Activated CD4-positive, alpha-beta T cell treated with anti-CD3 and anti-CD28 coated beads, Interleukin-2, Interleukin-4, amounts not matched to agents 100 ng/mL and 50 ng/mL, durations not matched to agents 16 hours and 8 hours (primary cell): Measurements from ENCODE around the gene LBX1.
"Not testable (repeated sequence)": the region's sequence is repeated elsewhere in the genome, so short reads cannot be mapped to it uniquely, and the experiment has no call there.

Experiments
- DNase-seq: peaks from one replicate; pipeline ENCODE4 v3.0.0-alpha.2; 2020; ENCODE audit warnings: low spot score

Gene LBX1

DNA sequence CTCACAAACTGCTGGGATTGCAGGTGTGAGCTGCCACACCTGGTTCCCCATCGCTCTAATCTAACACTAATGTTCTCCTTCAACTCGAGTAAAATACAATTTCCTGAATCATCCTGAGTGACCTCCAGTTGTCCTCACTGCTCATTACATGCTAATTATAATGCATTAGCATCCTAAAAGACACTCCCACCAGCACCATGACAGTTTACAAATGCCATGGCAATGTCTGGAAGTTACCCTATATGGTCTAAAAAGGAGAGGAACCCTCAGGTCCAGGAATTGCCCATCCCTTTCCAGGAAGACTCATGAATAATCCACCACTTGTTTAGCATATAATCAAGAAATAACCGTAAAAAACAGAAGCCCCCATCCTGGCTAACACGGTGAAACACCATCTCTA, 26.6 kb downstream of the LBX1 start:
- DNase-seq = not testable (repeated sequence)

DNA sequence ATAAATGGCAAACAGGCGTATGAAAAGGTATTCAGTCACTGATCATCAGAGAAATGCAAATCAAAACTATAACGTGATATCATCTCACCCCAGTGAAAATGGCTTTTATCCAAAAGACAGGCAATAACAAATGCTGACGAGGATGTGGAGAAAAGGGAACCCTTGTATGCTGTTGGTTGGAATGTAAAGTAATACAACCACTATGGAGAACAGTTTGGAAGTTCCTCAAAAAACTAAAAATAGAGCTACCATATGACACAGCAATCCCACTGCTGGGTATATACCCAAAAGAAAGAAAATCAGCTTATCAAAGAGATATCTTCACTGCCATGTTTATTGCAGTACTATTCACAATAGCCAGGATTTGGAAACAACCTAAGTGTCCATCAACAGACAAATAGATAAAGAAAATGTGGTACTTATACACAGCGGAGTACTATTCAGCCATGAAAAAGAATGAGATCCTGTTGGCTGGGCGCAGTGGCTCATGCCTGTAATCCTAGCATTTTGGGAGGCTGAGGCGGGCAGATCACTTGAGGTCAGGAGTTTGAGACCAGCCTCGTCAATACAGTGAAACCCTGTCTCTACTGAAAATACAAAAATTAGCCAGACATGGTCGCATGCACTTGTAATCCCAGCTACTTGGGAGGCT, 30.8 kb downstream of the LBX1 start:
- not testable (repeated sequence) for DNase-seq

DNA sequence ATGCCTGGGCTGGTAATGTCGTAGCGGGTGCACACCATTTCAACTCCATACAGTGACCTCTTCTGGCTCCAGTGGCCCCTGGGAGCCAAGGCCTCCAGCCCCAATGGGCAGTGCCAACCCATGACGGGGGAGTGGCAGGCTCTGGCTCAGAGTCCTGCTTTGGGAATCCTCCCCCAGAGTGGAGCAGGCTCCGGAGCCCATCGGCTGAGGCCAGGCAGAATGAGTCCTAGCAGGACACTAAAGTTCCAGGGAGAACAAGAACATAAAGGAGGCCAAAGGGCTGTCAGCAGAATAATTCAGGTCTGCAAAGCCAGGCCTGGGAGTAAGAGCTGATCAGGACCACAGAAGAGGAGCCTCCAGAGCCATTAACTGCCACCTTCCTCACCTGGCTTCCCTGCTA, 33.3 kb downstream of the LBX1 start:
- DNase-seq = no peak

DNA sequence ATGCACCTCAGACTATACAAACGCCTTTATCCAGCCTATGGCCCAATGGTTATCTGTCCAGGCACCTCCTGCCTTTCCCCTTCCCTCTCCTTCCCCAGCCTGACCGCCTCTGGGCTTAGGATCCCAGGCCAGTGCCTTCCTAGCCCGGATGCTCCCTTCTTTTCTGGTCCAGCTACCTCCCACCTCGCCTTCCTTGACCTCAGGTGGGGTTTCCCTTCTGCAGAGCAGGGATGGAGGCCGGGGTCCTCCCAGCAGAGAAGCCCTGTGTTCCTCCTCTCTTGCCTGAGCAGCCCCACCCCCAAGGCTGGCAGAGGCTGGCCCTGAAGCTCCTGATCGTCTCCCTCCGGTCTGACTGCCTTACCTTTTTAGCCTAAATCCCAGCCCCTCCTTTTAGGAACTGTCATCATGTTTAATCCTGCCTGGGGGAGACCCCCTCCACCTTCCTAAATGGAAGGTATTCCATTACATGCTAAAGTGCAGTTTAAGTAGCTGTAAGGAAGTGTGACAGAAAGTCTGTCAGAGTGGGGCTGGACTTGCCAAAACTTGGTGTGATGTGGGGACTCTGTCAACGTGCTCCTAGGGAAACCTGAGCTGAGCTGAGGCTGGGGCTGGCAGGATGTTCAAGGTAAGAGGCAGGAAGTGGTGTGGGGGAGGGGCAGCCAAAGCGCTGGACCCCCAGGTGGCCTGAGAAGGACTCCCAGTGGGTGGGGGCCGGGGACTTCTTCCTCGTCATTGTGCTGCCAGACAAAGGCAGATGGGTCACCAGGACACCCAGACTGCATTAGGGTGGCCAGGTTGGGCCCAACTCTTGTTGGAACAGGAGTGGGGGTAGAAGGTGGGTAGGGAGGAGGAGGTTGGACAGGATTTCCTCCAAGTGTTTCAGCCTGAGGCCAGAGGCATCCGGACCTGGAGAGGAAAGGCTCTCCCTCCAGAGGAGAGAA, 39.5 kb downstream of the LBX1 start:
- DNase-seq = no peak

DNA sequence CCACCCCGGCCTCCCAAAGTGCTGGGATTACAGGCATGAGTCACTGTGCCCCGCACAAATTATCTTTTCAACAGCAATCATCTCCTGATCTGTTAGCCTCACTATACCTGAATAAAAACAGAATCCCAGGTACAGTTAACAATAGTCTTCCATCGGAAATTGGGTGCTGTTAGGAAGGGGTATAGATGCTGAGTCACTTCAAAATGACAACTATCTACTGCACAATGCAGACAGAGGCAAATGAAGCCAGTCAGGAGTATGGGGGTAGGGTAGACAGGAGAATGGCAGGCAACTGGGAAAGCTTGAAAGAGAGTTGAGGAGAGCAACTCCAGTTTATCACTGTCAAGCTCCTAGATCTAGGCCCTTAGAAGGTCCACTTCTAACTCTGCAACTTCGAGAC, 40.3 kb downstream of the LBX1 start:
- DNase-seq = no peak

DNA sequence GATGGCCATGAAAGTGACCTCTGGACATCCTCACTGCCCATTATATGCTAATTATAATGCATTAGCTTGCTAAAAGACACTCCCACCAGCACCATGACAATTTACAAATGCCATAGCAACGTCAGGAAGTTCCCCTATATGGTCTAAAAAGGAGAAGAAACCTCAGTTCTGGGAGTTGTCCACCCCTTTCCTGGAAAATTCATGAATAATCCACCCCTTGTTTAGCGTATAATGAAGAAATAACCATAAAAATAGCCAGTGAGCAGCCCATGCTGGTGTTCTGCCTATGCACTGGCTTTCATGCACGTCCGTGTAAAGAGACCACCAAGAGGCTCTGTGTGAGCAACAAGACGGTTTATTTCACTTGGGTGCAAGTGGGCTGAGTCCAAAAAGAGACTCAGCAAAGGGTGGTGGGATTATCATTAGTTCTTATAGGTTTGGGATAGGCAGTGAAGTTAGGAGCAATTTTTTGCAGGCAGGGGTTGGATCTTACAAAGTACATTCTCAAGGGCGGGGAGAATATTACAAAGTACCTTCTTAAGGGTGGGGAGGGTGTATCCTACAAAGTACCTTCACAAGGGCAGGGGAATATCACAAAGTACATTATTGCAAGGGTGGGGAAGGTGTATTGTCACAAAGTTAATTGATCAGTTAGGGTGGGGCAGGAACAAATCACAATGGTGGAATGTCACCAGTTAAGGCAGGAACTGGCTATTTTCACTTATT, 45.6 kb downstream of the LBX1 start:
- DNase-seq = no peak

DNA sequence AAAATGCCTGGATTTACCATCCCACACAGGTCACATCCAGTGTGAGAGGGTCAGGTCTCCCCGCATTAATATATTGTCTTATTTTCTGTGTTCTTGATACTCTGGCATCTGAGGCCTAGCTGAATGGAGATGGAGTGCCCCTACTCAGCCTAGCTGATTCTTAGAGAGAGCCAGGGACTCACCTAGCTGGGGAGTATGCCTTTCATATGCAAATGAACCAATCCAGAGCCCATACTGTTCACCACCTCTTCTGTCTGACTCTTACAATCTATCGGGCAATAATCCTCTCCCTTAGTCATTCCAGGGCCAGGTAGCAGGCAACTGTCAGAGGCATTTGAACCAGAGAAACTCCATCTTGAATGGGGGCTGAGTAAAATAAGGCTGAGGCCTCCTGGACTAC, 46.3 kb downstream of the LBX1 start:
- DNase-seq = no peak
